Tibial nerve (tissue), 4 donors: ENCODE data around the gene ZFAND3. TPM values are rescaled to one million over a fixed set of nuclear protein-coding genes. Genes with fewer than 3 reads are reported as not detected.

ENCODE experiments used
- DNase-seq, 2 donors: peaks; one replicate each; pipeline ENCODE4 v3.0.0-alpha.2; 2019; ENCODE audit warnings: low spot score in 2 of 2
- H3K27ac ChIP-seq, 4 donors: fragments of 200-600 bp; sonication (generic) in 3 of 4; one replicate each; pipeline ENCODE4 v1.5.1; 2017 to 2019; ENCODE audit warnings: mild to moderate bottlenecking in 1 of 4
- H3K27me3 ChIP-seq, 2 donors: fragments of 200-600 bp; sonication (generic) in 1 of 2; one replicate each; pipeline versions ENCODE4 v1.5.1 to v1.6.0; 2017 to 2019
- H3K36me3 ChIP-seq, 3 donors: fragments of 200-600 bp; sonication (generic); one replicate each; pipeline ENCODE4 v1.5.1; 2018 to 2019
- H3K4me1 ChIP-seq, 4 donors: fragments of 200-600 bp; sonication (generic) in 3 of 4; one replicate each; pipeline ENCODE4 v1.5.1; 2017 to 2019
- H3K4me3 ChIP-seq, 4 donors: fragments of 200-600 bp; sonication (generic) in 3 of 4; one replicate each; pipeline ENCODE4 v1.5.1; 2017 to 2019; ENCODE audit warnings: mild to moderate bottlenecking in 1 of 4, moderate library complexity in 1 of 4
- H3K9me3 ChIP-seq, 4 donors: fragments of 200-600 bp; sonication (generic) in 3 of 4; one replicate each; pipeline ENCODE4 v1.5.1; 2017 to 2019
- CTCF ChIP-seq, 5 experiments: fragments of 200-600 bp in 3 of 5; fragments of 450-650 bp in 2 of 5; sonication (generic) in 3 of 5; IDR thresholded peaks; one replicate each; pipeline ENCODE4 v1.5.1; 2016 to 2019; ENCODE audit warnings: antibody characterized with exemption in 5 of 5, mild to moderate bottlenecking in 3 of 5, moderate library complexity in 2 of 5
- EP300 ChIP-seq, 2 donors: sonication (generic); formaldehyde crosslinking; IDR thresholded peaks; one replicate each; pipeline ENCODE4 v1.6.1; 2017; ENCODE audit warnings: antibody characterized with exemption in 2 of 2, mild to moderate bottlenecking in 1 of 2
- POLR2A ChIP-seq, 2 donors: fragments of 450-650 bp; IDR thresholded peaks; one replicate each; pipeline ENCODE4 v1.6.1; 2017; ENCODE audit warnings: antibody characterized with exemption in 2 of 2, mild to moderate bottlenecking in 2 of 2, moderate library complexity in 2 of 2
- WGBS, 2 donors: methylation state at CpG; one replicate each; pipeline ENCODE4 v1.1.5; 2018; 5-methylcytosine and 5-hydroxymethylcytosine counted together
- total RNA-seq, 4 donors: library from RNA; depleted of rRNA; stranded (reverse); fragments of >200 nt; gene quantifications; one replicate each; pipeline ENCODE4 v1.1.0, GENCODE V29; 2016

ZFAND3 gene
- total RNA-seq, 4 donors from 2014 or later = 30.1 to 47.9 (median 39.1) TPM

GRCh38 chr6:37865504-37865903 lies 46.0 kb downstream of the ZFAND3 start:
- Histone ChIP-seq H3K4me1 (peaks cover 0 to 69% (median 13%) of the 10 kb centered on the region in 4 donors), H3K9me3 (no peaks in the 10 kb centered on the region)

GRCh38 chr6:37866590-37867507 lies 47.3 kb downstream of the ZFAND3 start:
- Histone ChIP-seq H3K4me1 (peaks cover 0 to 56% (median 13%) of the 10 kb centered on the region in 4 donors), H3K27me3 (no peaks in the 10 kb centered on the region), H3K4me3 (no peak overlapping the region), H3K27ac (no peak overlapping the region), H3K36me3 (peaks cover 0 to 2% (median 0%) of the 10 kb centered on the region in 3 donors), H3K9me3 (peaks cover 0 to 8% (median 3%) of the 10 kb centered on the region in 4 donors)
- TF ChIP-seq EP300 (IDR thresholded peaks at IDR 0.05) (no peak), POLR2A (IDR thresholded peaks at IDR 0.05) (no peak), CTCF (IDR thresholded peaks at IDR 0.05) (no peak)
- DNase-seq = no peak
- WGBS, 2 donors = 73 to 76% methylated on average over 6 of the region's 6 CpGs

More at GRCh38 chr6:37865504-37865903, 46.0 kb downstream of the ZFAND3 start:
- DNase-seq = no peak
- no peak overlapping the region for H3K27ac ChIP-seq
- TF ChIP-seq POLR2A (IDR thresholded peaks at IDR 0.05) (no peak), CTCF (IDR thresholded peaks at IDR 0.05) (no peak), EP300 (IDR thresholded peaks at IDR 0.05) (no peak)
- no peaks in the 10 kb centered on the region for H3K36me3 ChIP-seq
- WGBS, 2 donors = 81 to 87% methylated on average over 5 of the region's 5 CpGs
- no peak overlapping the region for H3K4me3 ChIP-seq
- no peaks in the 10 kb centered on the region for H3K27me3 ChIP-seq

GRCh38 chr6:37867756-37868446 lies 48.4 kb downstream of the ZFAND3 start:
- peaks cover 0 to 47% (median 13%) of the 10 kb centered on the region in 4 donors for H3K4me1 ChIP-seq
- no peak overlapping the region for H3K27ac ChIP-seq
- no peak overlapping the region for H3K4me3 ChIP-seq
- WGBS, 2 donors = 43 to 64% methylated on average over 1 of the region's 1 CpG
- no peak for DNase-seq
- H3K36me3 ChIP-seq = peaks cover 0 to 6% (median 0%) of the 10 kb centered on the region in 3 donors
- TF ChIP-seq CTCF (IDR thresholded peaks at IDR 0.05) (no peak), EP300 (IDR thresholded peaks at IDR 0.05) (no peak), POLR2A (IDR thresholded peaks at IDR 0.05) (no peak)
- H3K27me3 ChIP-seq = no peaks in the 10 kb centered on the region
- H3K9me3 ChIP-seq = peaks cover 0 to 11% (median 3%) of the 10 kb centered on the region in 4 donors

GRCh38 chr6:37868447-37868825 lies 48.9 kb downstream of the ZFAND3 start:
- TF ChIP-seq EP300 (IDR thresholded peaks at IDR 0.05) (no peak), CTCF (IDR thresholded peaks at IDR 0.05) (no peak), POLR2A (IDR thresholded peaks at IDR 0.05) (no peak)
- Histone ChIP-seq H3K27me3 (no peaks in the 10 kb centered on the region), H3K27ac (no peak overlapping the region), H3K4me3 (no peak overlapping the region), H3K36me3 (peaks cover 0 to 6% (median 0%) of the 10 kb centered on the region in 3 donors), H3K4me1 (peaks cover 0 to 44% (median 13%) of the 10 kb centered on the region in 4 donors), H3K9me3 (peaks cover 0 to 11% (median 3%) of the 10 kb centered on the region in 4 donors)
- DNase-seq = no peak
- WGBS, 2 donors = 65 to 66% methylated on average over 4 of the region's 4 CpGs
